Measurements from ENCODE around the gene CAMK4.

The CAMK4 gene

DNA sequence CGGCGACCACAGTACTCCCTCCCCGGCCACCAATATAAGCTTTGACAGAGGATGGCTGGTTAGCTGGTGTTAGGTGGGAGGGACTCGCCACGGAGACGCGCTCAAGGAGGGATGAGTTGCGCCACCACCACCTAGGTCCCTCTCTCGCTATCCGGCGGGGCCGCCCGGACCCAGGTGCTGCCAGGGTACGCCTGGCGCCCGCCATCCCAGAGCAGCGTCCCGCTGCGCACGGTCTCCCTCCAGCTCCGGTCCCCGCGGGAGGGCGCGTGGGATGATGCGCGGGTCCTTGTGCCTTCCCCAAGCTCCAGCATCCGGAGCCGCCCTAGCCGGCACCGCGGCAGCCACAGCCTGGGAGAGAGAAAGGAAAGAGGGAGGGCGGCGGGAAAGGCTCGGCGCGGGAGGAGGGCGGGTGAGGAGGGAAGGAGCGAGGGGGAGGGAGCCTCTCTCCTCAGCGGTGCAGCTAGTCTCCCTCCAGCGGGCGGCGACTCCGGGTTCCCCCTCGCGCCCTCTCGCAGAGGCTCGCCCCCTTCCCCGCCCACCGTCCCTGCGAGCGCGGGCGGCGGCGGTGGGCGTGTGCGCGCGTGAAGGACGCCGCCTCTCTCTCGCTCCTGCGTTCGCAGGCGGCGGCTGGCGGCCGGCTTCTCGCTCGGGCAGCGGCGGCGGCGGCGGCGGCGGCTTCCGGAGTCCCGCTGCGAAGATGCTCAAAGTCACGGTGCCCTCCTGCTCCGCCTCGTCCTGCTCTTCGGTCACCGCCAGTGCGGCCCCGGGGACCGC, at the start of gene CAMK4:
Gene CAMK4, plus strand, starts transcription at position 598 of the 774 bp plus-strand sequence. Its CDS starts 100 bp downstream, at position 698.
- DNase-seq, result peak; percentile 83

GRCh38 chr5:111183064-111183463, 41.1 kb upstream of the CAMK4 start:
- no peak for DNase-seq

DNA sequence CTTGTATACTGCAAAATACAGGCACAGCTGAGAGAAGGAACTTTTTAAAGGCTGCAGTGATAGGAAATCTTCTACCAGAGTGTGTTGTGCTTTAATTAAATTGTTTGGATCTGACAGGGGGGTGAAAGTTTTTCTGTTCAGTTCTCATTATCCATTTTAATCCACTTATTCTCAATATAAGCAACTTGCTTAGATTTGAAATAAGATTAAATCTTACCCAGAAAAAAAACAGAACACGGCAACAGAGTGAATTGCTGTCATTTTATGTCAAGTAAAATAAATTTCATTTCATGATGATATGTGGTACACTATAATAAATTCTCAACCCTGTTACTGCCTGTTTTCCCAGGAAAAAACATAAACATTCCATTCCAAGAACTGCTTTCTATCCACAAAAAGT, 37.1 kb upstream of the CAMK4 start:
- DNase-seq, result no peak

- DNase-seq, result no peak
Measured at GRCh38 chr5:111194053-111194452, 30.1 kb upstream of the CAMK4 start.

DNA sequence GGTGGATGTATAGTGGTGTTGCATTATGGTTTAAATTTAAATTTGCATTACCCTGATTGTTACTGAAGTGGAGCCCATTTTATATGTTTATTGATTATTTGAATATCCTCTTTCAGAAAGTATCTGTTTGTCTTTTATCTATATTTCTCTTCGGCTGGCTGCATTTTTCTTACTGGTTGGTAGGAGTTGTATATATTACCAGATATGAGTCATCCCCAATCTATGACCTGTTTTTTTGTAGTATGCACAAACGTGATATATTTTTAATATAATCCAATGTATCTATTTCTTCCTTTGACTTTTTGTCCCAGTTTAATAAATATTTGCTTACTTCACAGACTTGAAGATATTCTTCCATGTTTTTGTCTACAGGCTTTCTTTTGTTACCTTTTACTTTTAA, 29.3 kb upstream of the CAMK4 start:
- no peak for DNase-seq

DNA sequence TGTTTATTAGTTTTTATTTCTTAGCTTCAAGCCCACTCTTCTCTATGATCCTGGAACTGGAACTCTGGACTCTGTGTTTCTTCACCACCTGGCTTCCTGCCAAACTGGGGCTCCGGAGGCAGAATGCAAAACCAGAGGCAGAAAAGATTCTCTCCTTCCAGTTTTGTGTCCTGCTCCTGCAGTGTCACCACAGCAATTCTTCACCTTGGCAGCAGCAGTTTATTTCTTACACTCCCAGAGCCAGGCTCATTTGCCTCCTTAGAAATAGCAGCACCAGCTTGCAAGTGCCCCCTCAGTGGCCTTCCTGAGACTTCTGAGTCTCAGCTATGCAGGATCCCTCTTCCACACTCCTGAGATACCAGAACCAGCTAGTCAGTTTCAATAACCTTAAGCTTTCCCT, 26.7 kb upstream of the CAMK4 start:
- no peak for DNase-seq

GRCh38 chr5:111198281-111198966, 25.8 kb upstream of the CAMK4 start:
- no peak for DNase-seq

GRCh38 chr5:111200828-111201227, 23.4 kb upstream of the CAMK4 start:
- DNase-seq, result no peak

GRCh38 chr5:111201705-111202104, 22.5 kb upstream of the CAMK4 start:
- no peak for DNase-seq

GRCh38 chr5:111211341-111211740, 12.8 kb upstream of the CAMK4 start:
- DNase-seq, result no peak

GRCh38 chr5:111214052-111214742, 10.0 kb upstream of the CAMK4 start:
- DNase-seq, result no peak

DNA sequence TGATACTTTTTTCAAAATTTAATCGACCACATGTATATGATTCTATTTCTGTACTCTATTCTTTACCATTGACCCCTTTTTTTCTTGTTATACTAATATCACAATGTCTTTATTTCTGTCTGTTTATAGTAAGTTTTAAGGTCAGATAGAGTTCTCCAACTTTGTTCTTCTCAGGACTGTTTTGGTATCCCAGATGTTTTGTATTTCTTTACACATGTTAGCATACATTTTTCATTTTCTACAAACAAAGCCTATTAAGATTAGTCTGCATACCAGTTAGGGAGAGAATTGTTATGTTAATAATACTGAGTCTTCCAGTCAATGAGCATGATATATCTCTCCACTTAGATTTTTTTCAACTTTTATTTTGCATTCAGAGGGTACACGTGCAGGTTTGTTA, 8.2 kb upstream of the CAMK4 start:
- DNase-seq, result no peak

DNA sequence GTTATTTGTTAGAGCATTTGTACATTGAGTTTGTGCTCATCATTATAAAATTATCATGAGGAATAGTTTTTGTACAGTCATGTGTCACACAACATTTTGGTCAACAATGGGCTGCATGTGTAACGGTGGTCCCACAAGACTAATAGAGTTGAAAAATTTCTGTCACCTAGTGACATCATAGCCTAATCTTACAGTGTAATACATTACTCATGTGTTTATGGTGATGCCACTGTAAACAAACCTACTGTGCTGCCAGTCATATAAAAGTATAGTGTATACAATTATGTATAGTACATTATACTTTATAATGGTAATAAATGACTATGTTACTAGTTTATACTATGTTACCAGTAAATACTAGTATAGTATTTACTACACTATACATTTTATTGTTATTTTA, 3.0 kb upstream of the CAMK4 start:
- no peak for DNase-seq

DNA sequence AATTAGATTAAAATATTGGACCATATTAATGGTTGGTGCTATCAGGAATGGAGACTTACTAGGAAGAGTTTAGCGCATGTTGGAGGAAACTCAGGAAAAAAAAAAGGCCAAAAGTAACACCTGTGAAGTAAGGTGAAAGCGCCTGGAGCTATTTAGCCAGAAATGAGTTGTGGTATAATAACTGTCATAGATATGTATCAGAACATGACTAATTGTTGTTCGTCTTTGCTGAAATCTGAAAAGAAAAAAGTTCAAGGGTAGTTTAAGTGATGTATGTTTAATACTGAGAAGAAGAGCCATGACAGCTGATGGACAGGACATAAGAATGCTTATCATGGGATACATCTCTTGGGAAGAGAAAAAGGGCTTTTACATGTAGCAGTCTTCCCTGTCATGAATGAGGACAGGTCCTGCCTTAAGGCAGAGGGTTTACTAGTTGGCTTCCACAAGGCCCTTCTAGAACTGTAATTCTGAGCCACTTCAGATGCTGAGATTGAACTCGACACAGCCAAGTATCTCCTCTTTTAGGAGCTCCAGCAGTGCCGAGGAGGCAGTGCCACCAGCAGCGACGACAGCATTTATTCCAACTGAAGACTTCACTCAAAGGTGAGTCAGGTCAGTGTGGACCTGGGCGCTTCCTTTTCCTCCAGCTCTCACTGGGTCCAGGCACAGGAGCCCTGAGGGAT, 940 bp upstream of the CAMK4 start:
- DNase-seq, result no peak

- peak; percentile 18 for DNase-seq
Measured at GRCh38 chr5:111224561-111225345, 569 bp downstream of the CAMK4 start.

GRCh38 chr5:111225926-111226325, 1.7 kb downstream of the CAMK4 start:
- no peak for DNase-seq

DNA sequence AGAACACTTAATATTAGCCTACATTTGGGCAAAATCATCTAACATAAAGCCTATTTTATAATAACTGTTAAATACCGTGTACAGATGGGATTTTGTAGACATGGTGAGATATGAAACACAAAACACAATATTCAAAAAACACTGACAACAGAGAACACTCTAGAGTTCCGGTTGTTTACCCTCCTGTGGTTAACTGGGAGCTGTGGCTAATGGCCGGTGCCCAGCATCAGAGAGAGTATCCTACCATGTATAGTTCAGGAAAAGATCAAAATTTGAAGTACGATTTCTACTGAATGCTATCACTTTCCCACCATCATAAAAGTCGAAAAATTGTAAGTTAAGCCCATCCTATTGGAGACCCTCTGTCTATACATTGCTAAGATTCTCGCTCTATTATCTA, 2.4 kb downstream of the CAMK4 start:
- no peak for DNase-seq

- DNase-seq, result no peak
Measured at GRCh38 chr5:111227226-111227782, 3.1 kb downstream of the CAMK4 start.

GRCh38 chr5:111227801-111228200, 3.6 kb downstream of the CAMK4 start:
- no peak for DNase-seq

DNA sequence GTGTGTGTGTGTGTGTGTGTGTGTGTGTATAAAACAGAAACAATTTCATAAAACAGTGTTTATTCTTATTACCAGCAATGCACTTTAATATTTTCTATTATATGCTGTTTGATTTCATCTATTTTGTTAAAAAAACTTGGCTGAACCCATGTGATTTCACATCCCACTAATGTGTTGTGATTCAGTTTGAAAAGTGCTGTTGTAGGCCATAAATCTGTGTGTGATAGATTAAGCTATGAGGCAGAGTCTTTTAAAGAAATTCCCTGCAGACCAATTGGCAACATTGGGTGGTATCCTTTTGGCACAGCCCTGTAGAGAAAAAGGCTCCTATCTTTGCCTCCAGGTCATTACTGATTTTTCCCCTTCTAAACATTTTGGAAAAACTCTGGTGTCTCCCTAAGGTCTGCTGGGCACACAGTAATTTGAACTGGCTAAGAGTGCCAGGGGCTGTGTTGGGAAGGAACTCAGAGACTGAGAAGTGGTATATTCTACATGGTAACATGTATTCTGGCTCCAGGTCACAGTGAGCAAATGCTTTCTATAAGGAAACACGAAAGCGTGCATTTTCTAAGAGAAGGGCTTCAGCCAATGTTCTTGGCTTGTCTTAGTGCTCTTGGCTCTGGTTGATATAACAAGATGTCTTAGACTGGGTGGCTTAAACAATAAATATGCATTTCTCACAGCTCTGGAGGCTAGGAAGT, 4.5 kb downstream of the CAMK4 start:
- no peak for DNase-seq

GRCh38 chr5:111229221-111229835, 5.1 kb downstream of the CAMK4 start:
- DNase-seq, result no peak

All from DMS53 (cell line).